T follicular helper cell (primary cell): ENCODE measurements around the gene KRT38.

Experiments
- DNase-seq: peaks from one replicate; pipeline ENCODE4 v3.0.0-alpha.2; 2020; ENCODE audit warnings: low read depth
- total RNA-seq, 2 experiments: gene quantifications; one replicate each; lab custom pipeline; 2026; lab: John Stamatoyannopoulos, UW

The KRT38 gene
- 0 reads per million in 2 experiments for total RNA-seq

DNA sequence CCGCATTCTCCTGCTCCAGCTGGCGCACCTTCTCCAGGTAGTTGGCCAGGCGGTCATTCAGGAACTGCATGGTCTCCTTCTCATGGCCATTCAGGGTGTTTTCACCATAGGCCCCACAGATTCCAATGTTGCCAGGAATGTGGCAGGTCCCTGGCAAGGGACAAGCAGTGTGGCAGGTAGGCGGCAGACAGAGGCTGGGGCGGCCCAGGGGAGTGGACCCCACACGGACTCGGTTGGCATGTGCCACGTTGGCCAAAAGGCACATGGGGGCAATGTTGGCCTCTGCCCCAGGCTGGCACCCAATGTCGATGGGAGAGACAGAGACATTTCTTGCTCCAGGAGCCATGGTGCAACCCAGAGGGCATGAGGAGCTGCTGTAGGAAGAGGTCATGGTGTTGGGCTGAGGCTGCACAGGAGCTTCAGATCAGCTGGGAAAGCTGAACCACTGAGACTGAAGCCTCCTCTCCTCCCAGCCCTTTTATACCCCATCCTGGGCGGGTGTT, at the start of gene KRT38:
Gene KRT38 (minus strand): TSS at position 453 of the 503 bp plus-strand sequence. CDS start 62 bp downstream, at position 391.
- no peak for DNase-seq

DNA sequence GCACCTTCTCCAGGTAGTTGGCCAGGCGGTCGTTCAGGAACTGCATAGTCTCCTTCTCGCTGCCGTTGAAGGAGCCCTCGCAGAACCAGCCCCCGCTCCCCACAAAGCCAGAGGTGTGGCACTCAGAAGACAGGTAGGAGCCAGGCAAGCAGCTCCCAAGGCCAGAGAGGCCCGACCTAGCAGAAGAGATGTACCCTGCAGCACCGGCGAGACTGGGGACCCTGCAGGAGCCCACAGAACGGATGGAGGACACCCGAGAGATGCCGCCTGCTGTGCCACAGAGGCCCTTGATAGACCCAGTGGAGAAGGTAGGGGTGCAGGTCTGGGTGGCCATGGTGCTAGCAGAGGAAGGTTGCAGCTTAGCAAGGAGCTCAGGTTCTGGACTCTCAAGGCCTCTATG, 48.7 kb upstream of the KRT38 start, which contains the start of gene KRT36:
Gene KRT36 (minus strand): TSS at position 380 of the 400 bp plus-strand sequence. CDS start 46 bp downstream, at position 334.
- no peak for DNase-seq

DNA sequence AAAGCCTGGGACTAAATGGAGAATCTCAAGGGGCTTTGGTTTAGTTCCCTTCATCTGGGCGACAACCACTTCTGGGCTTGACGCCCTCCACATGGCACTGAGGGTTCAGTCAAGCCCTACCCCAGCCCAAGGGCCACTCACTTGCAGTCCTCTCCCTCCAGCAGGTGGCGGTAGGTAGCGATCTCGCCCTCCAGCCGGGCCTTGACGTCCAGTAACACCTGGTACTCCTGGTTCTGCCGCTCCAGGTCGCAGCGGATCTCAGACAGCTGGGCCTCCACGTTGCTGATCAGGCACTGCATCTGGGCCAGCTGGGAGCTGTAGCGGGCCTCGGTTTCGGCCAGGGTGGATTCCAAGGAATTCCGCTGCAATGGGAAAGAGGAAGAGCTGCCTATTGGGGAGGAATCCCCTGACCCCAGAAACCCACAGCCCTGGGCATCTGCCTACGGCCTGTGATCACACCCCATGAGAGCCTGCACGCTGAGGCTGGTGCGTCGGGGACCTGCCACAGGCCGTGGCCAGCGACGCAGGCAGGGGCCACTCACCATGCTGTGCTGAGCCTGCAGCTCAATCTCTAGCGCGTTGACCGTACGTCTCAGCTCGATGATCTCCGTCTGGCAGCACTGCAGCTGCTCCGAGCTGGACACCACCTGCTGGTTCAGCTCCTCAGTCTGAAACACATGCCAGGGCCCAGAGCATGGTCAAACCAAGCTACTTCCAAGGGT, 46.2 kb upstream of the KRT38 start:
- DNase-seq: no peak

DNA sequence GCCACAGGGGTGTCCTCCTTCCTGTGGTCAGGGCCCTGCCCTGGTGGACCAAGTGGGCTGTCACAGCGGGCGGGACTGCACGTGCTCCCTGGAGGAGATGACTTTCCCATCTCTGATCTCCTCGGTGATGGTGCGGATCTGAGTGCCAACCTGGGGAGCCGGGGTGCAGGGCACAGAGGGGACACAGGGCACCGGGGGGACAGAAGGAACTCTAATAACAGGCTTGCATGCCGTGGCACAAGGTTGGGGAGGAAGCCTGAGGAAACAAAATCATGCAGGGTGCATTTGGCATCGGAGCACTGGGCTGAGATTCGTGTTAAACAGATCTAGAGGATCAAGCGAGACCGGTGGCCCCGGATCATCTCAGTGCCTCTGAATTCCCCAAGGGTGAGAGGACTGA, 45.5 kb upstream of the KRT38 start:
- DNase-seq: no peak

DNA sequence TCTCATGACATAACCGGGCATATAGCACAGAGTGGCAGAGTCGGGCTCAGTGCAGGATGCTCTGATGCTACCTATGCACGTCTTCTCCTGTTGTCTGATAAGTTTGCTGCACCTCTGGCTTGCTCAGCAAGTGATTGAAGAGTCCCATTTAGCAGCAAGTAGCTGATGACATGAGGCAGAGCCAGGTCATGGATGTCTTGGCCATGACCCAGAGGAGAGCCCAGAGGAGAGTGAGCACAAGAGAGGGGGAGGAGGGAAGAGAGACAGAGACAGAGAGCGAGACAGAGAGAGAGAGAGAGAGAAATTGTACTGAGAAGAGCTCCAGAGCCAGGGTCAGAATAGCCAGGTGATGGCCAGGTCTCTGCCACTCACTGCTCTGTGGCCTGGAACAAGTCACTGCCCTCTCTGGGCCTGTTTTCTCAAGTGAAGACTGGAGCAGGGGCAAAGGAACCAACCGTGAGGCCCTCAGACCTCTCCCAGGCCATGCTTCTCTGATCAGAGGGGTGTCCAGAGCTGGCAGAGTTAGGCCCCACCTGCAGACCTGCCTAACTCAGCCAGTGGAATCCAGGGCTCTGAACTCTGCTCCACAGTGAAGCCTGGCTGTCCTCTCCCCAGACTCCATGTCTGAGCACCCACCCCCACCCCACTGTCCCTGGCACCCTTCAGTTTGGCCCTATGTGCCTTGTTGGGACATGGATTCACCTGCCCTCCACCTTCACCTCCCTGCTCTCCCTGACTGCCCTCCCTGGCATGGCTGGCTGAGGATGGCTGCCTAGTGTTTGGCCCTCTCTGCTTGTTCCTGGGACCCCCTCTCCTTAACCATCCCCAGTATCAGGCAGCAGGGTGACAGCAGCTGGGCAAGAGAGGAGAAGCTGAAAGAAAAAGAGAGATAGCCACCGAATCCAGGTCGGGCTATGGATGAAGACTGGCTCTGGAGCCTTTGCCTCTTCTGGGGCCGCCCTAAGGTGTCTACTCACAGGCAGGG, 44.4 kb upstream of the KRT38 start:
- DNase-seq: no peak

DNA sequence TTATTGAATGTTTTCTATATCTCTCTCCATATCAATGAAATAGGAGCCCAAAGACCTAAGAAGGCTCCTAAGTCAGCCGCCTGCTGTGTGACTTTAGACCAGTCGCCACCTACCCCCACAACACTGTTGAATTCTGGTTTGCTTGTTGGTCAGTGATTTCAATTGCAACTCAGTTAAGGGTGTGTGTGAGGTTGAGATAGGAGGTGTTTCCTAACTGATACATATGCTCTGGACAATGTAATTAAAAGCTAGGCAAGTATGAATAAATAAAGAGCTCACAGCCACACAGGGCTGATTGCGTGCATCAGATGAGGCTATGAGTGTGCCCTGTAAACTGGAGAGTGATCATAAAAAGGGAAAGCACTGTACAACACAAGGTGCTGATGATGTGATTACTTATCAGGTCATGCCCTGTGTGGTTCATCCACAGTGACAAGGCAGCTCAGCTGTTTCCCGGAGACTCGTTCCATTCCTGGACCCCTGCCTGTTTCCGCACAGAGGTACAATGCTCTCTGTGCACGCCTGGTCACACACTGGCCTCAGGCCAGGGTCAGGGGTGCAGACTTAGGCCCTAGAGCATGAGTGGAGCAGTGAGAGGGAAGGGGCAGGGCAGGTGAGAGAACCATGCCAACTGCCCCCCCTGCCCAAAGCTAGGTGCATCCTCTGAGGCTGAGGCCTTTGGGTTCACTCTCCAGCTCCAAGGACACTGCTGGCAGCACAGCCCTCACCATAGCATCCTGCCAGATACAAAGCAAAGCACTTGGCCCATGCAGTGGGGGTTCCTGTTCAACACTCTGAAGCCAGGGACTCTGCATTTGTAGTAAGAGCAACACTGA, 43.4 kb upstream of the KRT38 start:
- no peak for DNase-seq

DNA sequence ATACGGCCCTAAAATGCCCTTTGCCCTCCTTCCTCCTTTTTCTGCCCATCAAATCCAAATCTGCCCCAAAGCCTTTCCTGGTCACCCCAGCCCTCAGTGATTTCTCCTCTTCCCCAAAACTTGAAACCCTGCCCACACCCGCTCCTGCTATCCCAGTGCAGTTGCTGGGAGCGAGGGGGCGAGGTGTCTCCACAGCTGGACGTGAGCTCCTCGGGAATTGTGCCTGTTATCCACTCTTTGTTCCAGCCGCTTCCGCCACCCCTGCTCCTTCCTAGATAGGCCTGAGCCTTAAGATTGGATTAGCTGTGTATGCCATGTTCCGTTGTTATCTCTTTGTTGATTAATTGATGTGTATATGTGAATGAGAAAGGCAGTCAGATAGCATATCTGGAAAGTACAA, 42.7 kb upstream of the KRT38 start:
- no peak for DNase-seq

DNA sequence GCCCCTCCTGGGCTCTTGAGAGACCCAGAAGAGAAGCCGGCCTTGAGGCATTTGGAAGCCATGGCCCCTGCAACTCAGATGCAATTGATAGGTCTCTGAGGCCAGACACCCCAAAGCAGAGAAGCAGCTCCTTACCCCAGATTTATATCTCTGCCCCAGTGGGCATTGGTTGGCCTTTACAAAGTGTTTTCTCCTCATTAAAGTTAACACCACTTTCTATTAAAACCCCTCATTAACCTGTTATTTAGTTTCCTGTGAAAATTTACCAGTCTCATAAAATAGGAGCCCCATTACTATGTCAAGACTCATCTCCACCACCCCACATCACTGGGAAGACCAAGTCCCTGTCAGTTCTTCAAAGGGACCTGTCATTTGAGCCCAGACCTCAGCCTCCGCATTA, 40.3 kb upstream of the KRT38 start, which contains the start of gene KRT35:
Gene KRT35 (minus strand): TSS at position 116 of the 400 bp plus-strand sequence. CDS start 54 bp downstream, at position 62.
- no peak for DNase-seq

DNA sequence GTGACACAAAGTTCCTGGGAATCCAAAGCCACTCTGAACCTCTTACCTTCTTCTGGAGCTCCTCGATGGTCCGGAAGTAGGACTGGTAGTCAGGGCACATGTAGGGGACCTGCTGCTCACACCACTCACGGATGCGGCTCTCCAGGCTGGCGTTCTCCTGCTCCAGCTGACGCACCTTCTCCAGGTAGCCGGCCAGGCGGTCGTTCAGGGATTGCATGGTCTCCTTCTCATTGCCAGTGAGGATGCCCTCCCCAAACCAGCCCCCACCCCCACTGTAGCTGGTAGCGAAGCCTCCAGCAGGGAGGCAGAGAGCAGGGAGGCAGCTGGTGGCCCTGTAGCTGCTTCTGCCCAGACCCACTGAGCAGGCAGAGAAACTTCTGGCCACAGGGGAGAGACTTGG, 39.8 kb upstream of the KRT38 start:
- no peak for DNase-seq

DNA sequence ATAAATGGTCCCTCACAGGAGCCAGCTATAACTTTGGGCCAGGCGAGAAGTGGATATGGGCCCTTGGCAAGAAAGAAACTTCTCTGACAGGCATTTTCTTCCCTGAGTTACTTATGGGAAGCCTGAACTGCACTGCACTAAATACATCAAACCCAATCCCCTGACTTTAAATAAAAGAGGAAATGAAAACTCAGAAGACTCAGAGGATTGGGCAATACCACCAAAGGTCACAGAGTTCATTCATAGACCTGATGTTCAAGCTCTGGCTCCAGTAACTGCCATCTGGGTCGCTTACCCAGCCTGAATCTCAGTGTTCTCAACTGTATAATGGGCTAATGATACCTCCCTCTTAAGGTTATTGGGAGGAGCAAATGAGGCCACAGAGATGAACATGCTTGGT, 39.4 kb upstream of the KRT38 start:
- DNase-seq: no peak

DNA sequence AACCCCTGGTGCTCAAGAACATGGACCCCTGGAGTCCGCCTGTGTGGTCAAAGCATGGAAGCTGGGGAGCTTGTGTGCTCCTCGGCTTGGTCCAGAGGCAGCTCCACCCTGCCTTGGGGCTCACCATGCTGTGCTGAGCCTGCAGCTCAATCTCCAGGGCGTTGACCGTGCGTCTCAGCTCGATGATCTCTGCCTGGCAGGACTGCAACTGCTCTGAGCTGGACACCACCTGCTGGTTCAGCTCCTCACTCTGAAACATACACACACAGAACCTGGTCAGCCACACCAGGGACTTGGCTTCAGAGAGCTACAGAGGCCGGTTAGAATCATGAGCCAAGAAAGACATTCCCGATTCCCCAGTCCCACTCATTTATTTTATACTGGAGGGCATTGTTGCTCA, 37.5 kb upstream of the KRT38 start:
- DNase-seq: no peak

DNA sequence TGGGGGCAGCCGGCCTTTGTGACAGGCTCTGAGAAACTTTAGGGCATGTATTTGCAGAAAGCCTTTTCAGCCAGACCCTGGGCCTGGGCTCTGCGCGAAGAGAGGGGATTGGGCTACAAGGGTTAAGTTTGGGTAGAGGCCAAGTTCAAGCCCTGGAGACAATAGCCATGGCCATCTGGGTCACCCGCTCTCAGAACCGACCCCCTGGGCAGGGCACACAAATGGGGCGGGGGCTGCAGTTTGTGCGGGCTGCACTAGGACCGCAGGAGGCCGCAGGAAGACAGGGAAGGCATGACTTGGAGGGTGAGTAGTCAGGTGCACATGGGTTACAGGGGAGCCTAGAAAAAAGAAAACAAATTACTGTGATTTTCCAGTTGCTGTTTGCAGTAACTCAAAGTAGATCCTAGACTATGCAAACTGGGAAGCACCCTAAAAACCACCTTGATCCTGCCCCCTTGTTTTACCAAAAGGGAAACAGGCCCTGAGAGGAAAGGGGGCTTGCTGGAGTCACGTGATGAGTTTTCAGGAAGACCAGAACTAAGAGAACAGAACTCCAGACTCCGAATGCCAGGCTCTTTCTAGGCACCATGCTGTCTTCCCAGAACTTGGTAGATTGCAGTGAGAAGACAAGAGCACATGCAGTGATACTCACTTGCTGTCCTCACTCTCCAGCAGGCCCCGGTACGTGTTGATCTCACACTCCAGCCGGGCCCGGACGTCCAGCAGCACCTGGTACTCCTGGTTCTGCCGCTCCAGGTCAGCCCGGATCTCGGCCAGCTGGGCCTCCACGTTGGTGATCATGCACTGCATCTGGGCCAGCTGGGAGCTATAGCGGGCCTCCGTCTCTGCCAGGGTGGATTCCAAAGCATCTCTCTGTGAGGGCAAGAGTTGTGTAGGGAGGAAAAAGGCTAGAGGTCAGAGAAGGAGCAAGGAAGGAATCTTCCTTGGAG, 36.4 kb upstream of the KRT38 start:
- DNase-seq: no peak

DNA sequence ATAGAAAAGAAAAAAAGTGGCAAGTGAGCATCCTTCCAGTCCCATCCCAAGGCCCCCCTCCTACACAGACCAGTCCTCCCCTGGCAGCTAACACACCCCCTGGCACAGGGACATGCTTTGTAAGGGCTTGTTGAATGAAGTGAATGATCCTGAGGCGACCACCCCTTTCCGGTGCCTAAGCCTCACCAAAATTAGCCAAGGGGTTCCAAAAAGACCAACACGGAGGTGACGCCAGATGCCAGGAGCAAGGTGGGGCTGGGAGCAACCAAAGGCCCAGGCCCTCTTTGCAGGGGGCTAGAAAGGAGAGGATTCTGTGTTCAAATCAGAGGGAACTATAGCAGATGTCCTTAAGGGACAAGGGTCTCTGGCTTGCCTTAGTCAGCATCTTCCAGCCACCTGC, 34.6 kb upstream of the KRT38 start:
- no peak for DNase-seq

DNA sequence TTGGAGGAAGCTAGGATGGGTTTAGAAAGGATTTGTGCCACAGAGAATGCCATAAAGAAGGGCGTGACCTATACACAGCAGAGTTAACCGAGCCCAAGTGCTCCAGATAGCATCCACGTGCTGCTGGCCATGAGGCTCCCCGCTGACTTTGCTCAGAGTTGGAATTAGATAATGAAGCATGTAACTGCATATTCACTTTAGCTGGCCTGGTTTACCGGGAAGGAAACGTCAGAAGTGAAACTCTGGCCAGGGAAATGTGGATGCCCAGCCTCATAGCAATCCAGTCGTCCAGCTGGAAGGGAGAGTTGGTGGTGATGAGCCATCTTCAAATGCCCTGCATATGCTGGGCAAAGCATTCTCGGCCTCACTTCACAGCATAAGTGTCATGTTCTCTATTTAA, 34.1 kb upstream of the KRT38 start:
- no peak for DNase-seq

DNA sequence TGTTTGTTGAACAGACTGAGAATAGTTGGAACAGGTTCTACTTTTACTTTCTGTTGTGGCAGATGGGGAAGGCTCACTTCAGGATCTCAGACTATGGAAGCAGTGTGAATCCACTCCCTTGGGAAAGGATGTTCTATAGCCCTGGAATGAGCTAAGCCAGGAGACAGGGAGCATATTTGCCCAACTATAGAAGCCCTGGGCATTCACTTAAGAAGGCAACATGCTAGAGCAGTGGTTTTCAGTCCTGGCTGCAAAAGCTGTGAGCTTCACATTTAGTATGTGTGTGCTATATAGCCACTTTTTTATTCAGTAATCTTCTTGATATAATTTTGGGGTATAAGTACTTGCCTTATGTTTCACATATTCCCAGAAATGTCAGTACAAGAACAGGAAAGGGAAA, 27.6 kb upstream of the KRT38 start:
- DNase-seq: no peak

DNA sequence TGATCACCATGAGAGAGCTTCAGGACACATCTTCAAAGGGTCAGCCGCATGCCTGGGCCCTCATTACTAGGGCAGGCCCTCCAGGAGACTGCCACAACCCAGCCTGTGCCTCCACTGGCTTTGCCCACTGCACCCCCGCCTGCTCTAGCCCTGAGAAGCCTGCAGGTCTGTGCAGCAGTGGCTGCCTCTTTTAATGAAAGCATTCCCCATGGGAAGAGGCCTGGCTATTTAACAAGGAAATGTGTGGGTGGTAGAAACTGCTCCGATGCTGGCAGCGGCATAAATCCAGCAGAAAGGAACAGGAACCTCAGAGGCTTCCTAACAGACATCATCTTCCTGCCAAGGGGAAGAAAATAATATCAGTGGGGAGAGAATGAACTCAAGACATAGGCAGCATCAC, 26.8 kb upstream of the KRT38 start:
- no peak for DNase-seq

DNA sequence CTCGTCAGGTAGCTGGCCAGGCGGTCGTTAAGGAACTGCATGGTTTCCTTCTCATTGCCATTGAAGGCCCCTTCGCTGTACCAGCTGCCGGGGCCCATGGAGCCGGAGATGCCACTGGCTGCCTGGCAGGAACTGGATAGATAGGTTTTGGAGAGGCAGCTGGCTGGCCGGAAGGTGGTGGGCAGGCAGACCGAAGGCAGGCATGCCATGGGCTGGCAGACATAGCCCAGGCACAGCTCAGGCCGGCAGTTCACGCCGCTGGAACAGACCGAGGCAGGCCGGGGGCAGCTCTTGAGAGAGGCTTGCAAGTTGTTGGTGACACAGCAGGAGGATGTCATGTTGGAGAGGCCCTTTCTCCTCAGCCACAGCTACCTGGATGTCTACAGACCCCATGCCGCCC, 26.2 kb upstream of the KRT38 start, which contains the start of gene KRT32:
Gene KRT32 (minus strand): TSS at position 399 of the 400 bp plus-strand sequence. CDS start 61 bp downstream, at position 338.
- no peak for DNase-seq

DNA sequence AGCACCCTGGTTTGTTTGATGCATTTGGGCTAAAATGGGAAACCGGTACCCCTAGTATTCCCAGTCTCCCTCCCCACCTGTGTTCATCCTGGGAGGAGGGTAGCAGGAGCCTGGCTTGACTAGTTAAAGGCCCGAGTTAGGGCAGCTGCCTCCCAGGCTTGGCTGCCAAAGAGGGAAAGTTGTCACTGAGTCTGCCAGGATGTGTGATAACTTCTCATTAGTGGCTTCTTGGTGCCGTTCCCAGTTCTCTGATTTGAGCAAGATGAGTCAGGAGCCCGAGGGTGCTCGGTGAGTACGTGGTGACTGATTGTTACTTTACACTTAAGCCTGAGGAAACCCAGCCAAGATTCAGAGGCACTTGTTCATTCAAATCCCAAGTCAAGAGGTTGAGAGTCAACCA, 23.9 kb upstream of the KRT38 start:
- no peak for DNase-seq

DNA sequence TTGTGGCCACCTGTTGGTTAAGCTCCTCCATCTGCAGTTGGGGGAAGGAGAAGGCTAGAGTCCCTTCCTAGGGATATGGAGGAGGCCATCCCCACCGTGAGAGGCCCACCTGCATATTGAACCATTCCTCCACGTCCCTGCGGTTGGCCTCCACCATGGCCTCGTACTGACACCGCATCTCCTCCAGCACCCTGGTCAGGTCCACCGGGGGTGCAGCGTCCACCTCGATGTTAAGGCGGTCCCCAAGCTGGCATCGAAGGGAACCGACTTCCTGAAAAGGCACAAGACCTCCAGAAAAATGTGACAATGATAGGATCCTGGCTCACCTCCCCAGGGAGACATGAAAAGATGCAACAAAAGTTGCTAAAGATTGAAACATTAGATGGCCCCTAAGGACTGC, 23.4 kb upstream of the KRT38 start:
- DNase-seq: no peak

DNA sequence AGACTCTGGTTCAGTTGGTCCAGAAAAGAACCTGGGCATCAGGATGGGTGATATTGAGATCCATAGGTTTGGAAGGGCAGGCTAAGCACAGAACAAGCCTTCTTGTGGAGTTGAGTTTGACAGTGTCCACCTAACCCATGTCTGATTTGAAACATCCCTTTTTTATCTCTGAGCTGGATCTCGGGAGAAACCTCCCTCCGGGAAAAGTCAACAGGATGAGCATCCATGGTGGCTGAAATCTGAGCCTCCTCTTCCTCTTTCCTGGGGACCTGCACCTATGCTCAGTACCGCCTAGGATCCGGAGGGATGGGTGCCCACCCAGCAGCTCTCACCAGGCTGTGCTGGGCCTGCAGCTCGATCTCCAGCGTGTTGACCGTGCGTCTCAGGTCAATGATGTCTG, 23.0 kb upstream of the KRT38 start:
- DNase-seq: no peak
